ENCODE data around the gene CRTC3. TPM values are rescaled to one million over a fixed set of nuclear protein-coding genes. Genes with fewer than 3 reads are reported as not detected.
A peak's percentile ranks its signal among the peaks of the same experiment; 100 is the strongest.

Gene CRTC3
- total and polyA plus RNA-seq, 2 of the 4 experiments (the other 2 are of a cell fraction): 4.7 to 14.8 TPM

DNA sequence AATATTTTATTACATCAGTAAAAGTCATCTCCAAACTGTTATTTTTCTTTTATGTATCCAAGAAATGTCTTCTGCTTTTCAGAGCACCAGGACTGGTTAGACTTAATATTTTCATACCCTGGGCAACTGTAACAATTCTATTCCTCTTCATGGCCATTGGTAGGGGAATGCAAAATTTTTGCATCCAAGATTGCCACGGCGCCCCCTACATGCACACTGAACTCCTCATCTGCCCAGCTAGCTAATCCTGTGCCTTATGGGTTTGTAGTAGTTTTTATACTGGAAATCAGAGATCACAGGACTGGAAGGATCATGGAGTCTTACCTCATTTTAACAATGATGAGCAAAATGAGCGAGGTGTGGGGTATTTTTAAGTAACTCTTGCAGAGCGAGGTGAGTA, 74.2 kb downstream of the CRTC3 start:
- BruUV-seq (replicated peaks): no TSS peak
- no peaks in the 10 kb centered on the region for H3K9me3 ChIP-seq (ENCODE audit: control insufficient read depth, insufficient read depth, low read length)
- H3K23ac ChIP-seq (ENCODE audit: low read depth, low read length): no peak overlapping the region
- no peak overlapping the region for H3K4me3 ChIP-seq (ENCODE audit: insufficient read depth, low read depth, low read length)
- ChIA-PET CTCF (interaction anchor here (0.6 kb wide), 1 partner anchor 1349 kb away, joined by 3 read pairs; no protein-coding TSS in a partner anchor), POLR2A (ENCODE audit: unreplicated experiment) (interaction anchor here (0.5 kb wide), 1 partner anchor 15 kb away, joined by 5 read pairs; no protein-coding TSS in a partner anchor)
- dilution Hi-C loops (cut with HindIII; ENCODE audit: low sequenced_read_pairs, unreplicated experiment) (no loop called here), in situ Hi-C loops (cut with MboI; ENCODE audit: low sequenced_read_pairs) (no loop called here), intact Hi-C loops (cut with micrococcal nuclease) (no loop called here)
- no peak overlapping the region for H2BK20ac ChIP-seq (ENCODE audit: low read depth, low read length)
- H3K79me1 ChIP-seq (ENCODE audit: low read depth in 1 of 2, low read length in 2 of 2): peaks cover 0 to 14% of the 10 kb centered on the region in 2 experiments; a peak in 2 of 4 replicates
- peaks cover 8% of the 10 kb centered on the region for H3K9me1 ChIP-seq (ENCODE audit: insufficient read depth, low read length)
- H3K56ac ChIP-seq (ENCODE audit: extremely low read depth, insufficient read depth, low read length): no peak overlapping the region
- ATAC-seq (ENCODE audit: low read depth): no peak
- no peak overlapping the region for H3K27ac ChIP-seq (ENCODE audit: insufficient read depth, low read length)
- H4K20me1 ChIP-seq (ENCODE audit: insufficient read depth, low read length): 0 out of 2 replicates have a peak, but pooled peaks cover 3% of the 10 kb centered on the region
- H3K4me2 ChIP-seq (ENCODE audit: low read depth, low read length): no peak overlapping the region
- H3K4ac ChIP-seq (ENCODE audit: low read depth, low read length): no peak overlapping the region
- no peak overlapping the region for H4K8ac ChIP-seq (ENCODE audit: low read depth in 2 of 2, low read length in 2 of 2)
- H2AK5ac ChIP-seq (ENCODE audit: low read depth, low read length): no peak overlapping the region
- H2AK9ac ChIP-seq (replicated peaks; ENCODE audit: low read depth, low read length, poor library complexity): no peak overlapping the region
- no peak overlapping the region for H2BK15ac ChIP-seq (ENCODE audit: low read depth, low read length)
- TF ChIP-seq SMC3 (IDR thresholded peaks at IDR 0.05; ENCODE audit: low read depth, low read length): peak; percentile 23; the same call in 1 of the 2 replicates
- TF ChIP-seq POLR2A (IDR thresholded peaks at IDR 0.05; ENCODE audit: low read depth, low read length): no peak
- TF ChIP-seq, protein P1, sequence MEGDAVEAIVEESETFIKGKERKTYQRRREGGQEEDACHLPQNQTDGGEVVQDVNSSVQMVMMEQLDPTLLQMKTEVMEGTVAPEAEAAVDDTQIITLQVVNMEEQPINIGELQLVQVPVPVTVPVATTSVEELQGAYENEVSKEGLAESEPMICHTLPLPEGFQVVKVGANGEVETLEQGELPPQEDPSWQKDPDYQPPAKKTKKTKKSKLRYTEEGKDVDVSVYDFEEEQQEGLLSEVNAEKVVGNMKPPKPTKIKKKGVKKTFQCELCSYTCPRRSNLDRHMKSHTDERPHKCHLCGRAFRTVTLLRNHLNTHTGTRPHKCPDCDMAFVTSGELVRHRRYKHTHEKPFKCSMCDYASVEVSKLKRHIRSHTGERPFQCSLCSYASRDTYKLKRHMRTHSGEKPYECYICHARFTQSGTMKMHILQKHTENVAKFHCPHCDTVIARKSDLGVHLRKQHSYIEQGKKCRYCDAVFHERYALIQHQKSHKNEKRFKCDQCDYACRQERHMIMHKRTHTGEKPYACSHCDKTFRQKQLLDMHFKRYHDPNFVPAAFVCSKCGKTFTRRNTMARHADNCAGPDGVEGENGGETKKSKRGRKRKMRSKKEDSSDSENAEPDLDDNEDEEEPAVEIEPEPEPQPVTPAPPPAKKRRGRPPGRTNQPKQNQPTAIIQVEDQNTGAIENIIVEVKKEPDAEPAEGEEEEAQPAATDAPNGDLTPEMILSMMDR (conservative IDR thresholded peaks at IDR 0.05; ENCODE audit: low read depth, low read length): peak; percentile 30
- TF ChIP-seq RAD21 (IDR thresholded peaks at IDR 0.05; ENCODE audit: low read length): peak; percentile 32; the same call in 1 of the 2 replicates
- no peak for TF ChIP-seq USF2 (IDR thresholded peaks at IDR 0.05; ENCODE audit: low read depth, low read length)
- no peak for TF ChIP-seq FOS (IDR thresholded peaks at IDR 0.05; ENCODE audit: low read depth, low read length)
- no peak for TF ChIP-seq MAZ (IDR thresholded peaks at IDR 0.05; ENCODE audit: borderline replicate concordance, low read depth, low read length)
- H3K27me3 ChIP-seq (ENCODE audit: control insufficient read depth, insufficient read depth, low read length): no peaks in the 10 kb centered on the region
- peaks cover 5% of the 10 kb centered on the region for H3K4me1 ChIP-seq (ENCODE audit: control insufficient read depth, insufficient read depth, low read length)
- H2BK120ac ChIP-seq (ENCODE audit: low read depth, low read length): no peak overlapping the region
- H4K91ac ChIP-seq (ENCODE audit: insufficient read depth, low read depth, low read length): no peak overlapping the region
- H3K14ac ChIP-seq (replicated peaks; ENCODE audit: low read depth, low read length): no peak overlapping the region
- no peak overlapping the region for H3K9ac ChIP-seq (ENCODE audit: low read depth, low read length)
- no peak overlapping the region for H3K18ac ChIP-seq (ENCODE audit: low read depth, low read length)
- H4K5ac ChIP-seq (ENCODE audit: low read depth, low read length): no peak overlapping the region
- WGBS, 2 experiments (ENCODE audit: extremely low coverage in 2 of 2, insufficient read length in 1 of 2): 100% methylated on average over 1 of the region's 4 CpGs; no CpG with 5 or more reads in 1 of the 2 experiments
- no peak overlapping the region for H2BK5ac ChIP-seq (ENCODE audit: low read depth, low read length, poor library complexity, severe bottlenecking)
- peaks cover 39% of the 10 kb centered on the region for H3K36me3 ChIP-seq (ENCODE audit: control insufficient read depth, insufficient read depth, low read length)
- no peak overlapping the region for H2AFZ ChIP-seq (replicated peaks; ENCODE audit: low read length, poor library complexity)
- DNase-seq: no peak
